HepG2 (cell line): Measurements from ENCODE around the gene CBX6. TPM values are rescaled to one million over a fixed set of nuclear protein-coding genes. Genes with fewer than 3 reads are reported as not detected.

Experiments
- E2F5 ChIP-seq: sonication (generic); formaldehyde crosslinking; conservative IDR thresholded peaks from 2 replicates; pipeline ENCODE4 v1.4.0; 2020; ENCODE audit warnings: missing genetic modification reagents
- FOXA3 ChIP-seq: IDR thresholded peaks from 2 replicates; pipeline ENCODE4 v1.6.1; 2016; ENCODE audit warnings: missing genetic modification reagents, missing compliant biosample characterization
- GATAD1 ChIP-seq: IDR thresholded peaks from 2 replicates; pipeline ENCODE4 v1.6.1; 2016; ENCODE audit warnings: missing genetic modification reagents, missing compliant biosample characterization
- HMGXB4 ChIP-seq, 2 experiments: sonication (generic) in 1 of 2; formaldehyde crosslinking in 1 of 2; IDR thresholded peaks; 2 replicates each; pipeline versions ENCODE4 v1.4.0 to v1.6.1; 2018 to 2020; ENCODE audit warnings: missing genetic modification reagents in 2 of 2, borderline replicate concordance in 1 of 2, low read depth in 1 of 2, mild to moderate bottlenecking in 1 of 2, missing biosample characterization in 1 of 2
- IKZF5 ChIP-seq: IDR thresholded peaks from 2 replicates; pipeline ENCODE4 v1.6.1; 2018; ENCODE audit warnings: missing genetic modification reagents, mild to moderate bottlenecking, missing compliant biosample characterization
- JDP2 ChIP-seq: sonication (generic); formaldehyde crosslinking; IDR thresholded peaks from 2 replicates; pipeline ENCODE4 v1.8.1; 2022; ENCODE audit warnings: missing genetic modification reagents, borderline replicate concordance
- KMT2B ChIP-seq: IDR thresholded peaks from 2 replicates; pipeline ENCODE4 v1.6.1; 2016; ENCODE audit warnings: missing genetic modification reagents, missing compliant biosample characterization
- MTA3 ChIP-seq: sonication (generic); formaldehyde crosslinking; IDR thresholded peaks from 2 replicates; pipeline ENCODE4 v1.4.0; 2020; ENCODE audit warnings: missing genetic modification reagents
- PRDM4 ChIP-seq: sonication (generic); formaldehyde crosslinking; IDR thresholded peaks from 2 replicates; pipeline ENCODE4 v1.9.0; 2021; ENCODE audit warnings: missing genetic modification reagents, borderline replicate concordance
- RNF219 ChIP-seq: sonication (generic); formaldehyde crosslinking; IDR thresholded peaks from 2 replicates; pipeline ENCODE4 v1.5.0; 2020; ENCODE audit warnings: mild to moderate bottlenecking, missing genetic modification reagents
- SMARCC2 ChIP-seq: fragments of 450-650 bp; IDR thresholded peaks from 2 replicates; pipeline ENCODE4 v1.6.1; 2017; ENCODE audit warnings: antibody characterized with exemption, mild to moderate bottlenecking
- TFAP4 ChIP-seq: sonication (generic); IDR thresholded peaks from 2 replicates; pipeline ENCODE4 v1.6.1; 2016; ENCODE audit warnings: low read depth, borderline replicate concordance
- THAP11 ChIP-seq: IDR thresholded peaks from 2 replicates; pipeline ENCODE4 v1.6.1; 2016; ENCODE audit warnings: missing biosample characterization, missing genetic modification reagents
- THRA ChIP-seq: sonication (generic); formaldehyde crosslinking; IDR thresholded peaks from 2 replicates; pipeline ENCODE4 v1.4.0; 2020; ENCODE audit warnings: missing genetic modification reagents, borderline replicate concordance
- ZNF205 ChIP-seq: IDR thresholded peaks from 2 replicates; pipeline ENCODE4 v1.6.1; 2018; ENCODE audit warnings: missing biosample characterization, missing genetic modification reagents
- ZNF343 ChIP-seq: sonication (generic); formaldehyde crosslinking; IDR thresholded peaks from 2 replicates; pipeline ENCODE4 v1.4.0; 2020; ENCODE audit warnings: mild to moderate bottlenecking, missing genetic modification reagents
- ZNF674 ChIP-seq: sonication (generic); formaldehyde crosslinking; IDR thresholded peaks from 2 replicates; pipeline ENCODE4 v1.5.0; 2020; ENCODE audit warnings: low read depth, mild to moderate bottlenecking, missing genetic modification reagents
- ZNF7 ChIP-seq: IDR thresholded peaks from 2 replicates; pipeline ENCODE4 v1.6.1; 2016; ENCODE audit warnings: missing biosample characterization, missing genetic modification reagents
- ZNF749 ChIP-seq: sonication (generic); formaldehyde crosslinking; IDR thresholded peaks from 2 replicates; pipeline ENCODE4 v1.8.0; 2022; ENCODE audit warnings: mild to moderate bottlenecking, missing genetic modification reagents, moderate library complexity, borderline replicate concordance
- polyA plus RNA-seq, 8 experiments: library from polyadenylated mRNA; depleted of rRNA in 3 of 8; stranded (reverse) in 7 of 8; unstranded in 1 of 8; fragments of >200 nt; fragmentation: Illumina TruSeq in 4 of 8; extraction: Trizol in 4 of 8; gene quantifications; 2 replicates each; pipeline versions ENCODE4 v1.2.1 to v1.2.3, GENCODE V29; 2011 to 2016; ENCODE audit warnings: low read depth in 4 of 8, missing spikeins in 1 of 8, mixed read lengths in 1 of 8; ENCODE audit not compliant: insufficient read depth in 1 of 8
- total RNA-seq, 5 experiments: library from RNA; depleted of rRNA; stranded (reverse); fragments of >200 nt; fragmentation: Illumina TruSeq; extraction: Trizol; gene quantifications; 2 replicates each; pipeline ENCODE4 v1.2.3, GENCODE V29; 2016; ENCODE audit warnings: low read depth in 1 of 5

CBX6 gene
- total and polyA plus RNA-seq, 2 of the 13 experiments (the other 11 are each of a cell fraction or from before 2014, with no cell fraction given), result 1.7 to 6.5 TPM

- TF ChIP-seq GATAD1 (0 out of 2 replicates have a peak, but pooled peaks have one; percentile 30), IKZF5 (CRISPR knock-in tag) (no peak; the same call in 1 of the 2 replicates), JDP2 (CRISPR knock-in tag) (no peak), PRDM4 (CRISPR knock-in tag) (no peak), ZNF749 (CRISPR knock-in tag) (no peak), ZNF343 (CRISPR knock-in tag) (no peak), ZNF7 (CRISPR knock-in tag) (no peak), FOXA3 (CRISPR knock-in tag) (peak; percentile 21; the same call in 1 of the 2 replicates), MTA3 (no peak), THAP11 (peak; percentile 58), E2F5 (CRISPR knock-in tag) (no peak), HMGXB4 (CRISPR knock-in tag; IDR thresholded peaks at IDR 0.05; ENCODE audit: borderline replicate concordance in 1 of 2, low read depth in 1 of 2) (peak; percentile 52 to 76; a peak in 2 of 4 replicates), THRA (CRISPR knock-in tag) (no peak), KMT2B (CRISPR knock-in tag) (0 out of 2 replicates have a peak, but pooled peaks have one; percentile 36), RNF219 (CRISPR knock-in tag) (no peak), ZNF674 (CRISPR knock-in tag) (no peak), TFAP4 (peak; percentile 41; the same call in 1 of the 2 replicates), ZNF205 (0 out of 2 replicates have a peak, but pooled peaks have one; percentile 59), SMARCC2 (no peak)
These were observed 1.7 kb downstream of the CBX6 start (continued) for GRCh38 chr22:38870312-38870741.
